GM18519 (cell line): Measurements from ENCODE around the gene ASB2.

Experiments used
- ATAC-seq: cut with Tn5 transposase; IDR thresholded peaks from one replicate; pipeline ENCODE4 v1.9.1; 2021; ENCODE audit warnings: mild to moderate bottlenecking, moderate library complexity; ENCODE audit not compliant: unreplicated experiment, low FRiP score

Gene ASB2

GRCh38 chr14:93884950-93885349 is 91.4 kb downstream of the ASB2 start:
- no peak for ATAC-seq
